ENCODE data around the gene CD300A.

The CD300A gene

GRCh38 chr17:74521701-74522201 lies 55.3 kb downstream of the CD300A start:
- H3K9me3 ChIP-seq, result no peaks in the 10 kb centered on the region
- no peak for TF ChIP-seq CTCF (IDR thresholded peaks at IDR 0.05; ENCODE audit: low read depth, low read length)
- peaks cover 47% of the 10 kb centered on the region for H3K27me3 ChIP-seq
- H3K4me3 ChIP-seq (ENCODE audit: low read depth, low read length), result no peak overlapping the region
- no peak for DNase-seq
- no peaks in the 10 kb centered on the region for H3K4me1 ChIP-seq
- no peaks in the 10 kb centered on the region for H3K36me3 ChIP-seq

- no peaks in the 10 kb centered on the region for H3K9me3 ChIP-seq
- H3K4me1 ChIP-seq, result no peaks in the 10 kb centered on the region
- no peak overlapping the region for H3K4me3 ChIP-seq (ENCODE audit: low read depth, low read length)
- no peak for TF ChIP-seq CTCF (IDR thresholded peaks at IDR 0.05; ENCODE audit: low read depth, low read length)
- no peaks in the 10 kb centered on the region for H3K36me3 ChIP-seq
- H3K27me3 ChIP-seq, result peaks cover 47% of the 10 kb centered on the region
- no peak for DNase-seq
These were observed 56.1 kb downstream of the CD300A start for GRCh38 chr17:74522381-74523105.

- Histone ChIP-seq H3K4me1 (no peaks in the 10 kb centered on the region), H3K27me3 (peaks cover 47% of the 10 kb centered on the region), H3K4me3 (ENCODE audit: low read depth, low read length) (no peak overlapping the region), H3K36me3 (no peaks in the 10 kb centered on the region), H3K9me3 (no peaks in the 10 kb centered on the region)
- no peak for DNase-seq
- no peak for TF ChIP-seq CTCF (IDR thresholded peaks at IDR 0.05; ENCODE audit: low read depth, low read length)
These were observed 56.9 kb downstream of the CD300A start for GRCh38 chr17:74523308-74523707.

- TF ChIP-seq CTCF (IDR thresholded peaks at IDR 0.05; ENCODE audit: low read depth, low read length), result no peak
- no peak overlapping the region for H3K4me3 ChIP-seq (ENCODE audit: low read depth, low read length)
- H3K36me3 ChIP-seq, result no peaks in the 10 kb centered on the region
- no peaks in the 10 kb centered on the region for H3K9me3 ChIP-seq
- no peak for DNase-seq
- H3K4me1 ChIP-seq, result no peaks in the 10 kb centered on the region
- peaks cover 53% of the 10 kb centered on the region for H3K27me3 ChIP-seq
These were observed 58.4 kb downstream of the CD300A start for GRCh38 chr17:74524653-74525464.

- no peak for DNase-seq
- Histone ChIP-seq H3K4me3 (ENCODE audit: low read depth, low read length) (no peak overlapping the region), H3K9me3 (no peaks in the 10 kb centered on the region), H3K36me3 (no peaks in the 10 kb centered on the region), H3K4me1 (no peaks in the 10 kb centered on the region), H3K27me3 (peaks cover 50% of the 10 kb centered on the region)
- no peak for TF ChIP-seq CTCF (IDR thresholded peaks at IDR 0.05; ENCODE audit: low read depth, low read length)
These were observed 59.0 kb downstream of the CD300A start for GRCh38 chr17:74525465-74525725.

GRCh38 chr17:74525781-74526288 lies 59.4 kb downstream of the CD300A start:
- H3K36me3 ChIP-seq, result no peaks in the 10 kb centered on the region
- no peaks in the 10 kb centered on the region for H3K4me1 ChIP-seq
- H3K9me3 ChIP-seq, result no peaks in the 10 kb centered on the region
- no peak for TF ChIP-seq CTCF (IDR thresholded peaks at IDR 0.05; ENCODE audit: low read depth, low read length)
- H3K4me3 ChIP-seq (ENCODE audit: low read depth, low read length), result no peak overlapping the region
- H3K27me3 ChIP-seq, result peaks cover 50% of the 10 kb centered on the region
- no peak for DNase-seq
